ENCODE results near the gene CHMP4A.
A peak's percentile ranks its signal among the peaks of the same experiment; 100 is the strongest.
"Not testable (repeated sequence)": the region's sequence is repeated elsewhere in the genome, so short reads cannot be mapped to it uniquely, and the experiment has no call there.

The CHMP4A gene

DNA sequence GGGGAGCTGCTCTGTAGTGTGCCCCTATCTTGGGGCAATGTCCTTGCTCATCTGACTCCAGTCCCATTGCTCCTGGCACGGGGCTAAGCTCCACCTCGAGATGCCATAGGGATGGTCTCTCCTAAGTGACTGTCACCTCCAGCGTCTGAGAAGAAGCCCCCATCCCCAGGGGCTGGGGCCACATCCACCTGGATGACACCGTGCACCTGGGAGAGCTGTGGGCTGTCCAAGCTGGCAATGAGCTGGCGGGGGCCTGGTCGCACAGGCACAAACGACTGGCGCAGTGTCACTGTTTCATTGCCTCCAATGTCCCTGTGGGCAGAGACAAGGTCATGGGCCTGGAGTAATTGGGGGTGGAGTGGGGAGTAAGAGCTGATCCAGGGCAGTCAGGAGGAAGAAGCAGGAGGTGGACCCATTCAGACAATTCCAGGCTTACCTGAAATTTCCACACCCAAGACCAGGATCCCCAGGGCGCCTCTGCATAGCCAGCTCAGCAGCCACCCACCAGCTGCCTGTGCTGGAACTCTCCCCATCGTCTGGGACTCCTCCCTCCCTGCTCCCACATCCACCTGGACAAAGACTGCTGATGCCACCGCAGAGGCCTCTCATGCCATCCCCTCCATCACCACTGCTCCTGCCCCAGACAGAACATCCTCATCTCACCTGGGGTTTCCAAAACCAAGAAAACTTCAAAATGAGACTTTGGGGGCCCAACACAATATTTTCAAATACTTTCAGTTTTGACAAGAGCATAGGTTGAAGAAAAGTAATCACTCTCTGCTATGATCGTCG is 36.1 kb upstream of the CHMP4A start:
- POLR2A ChIA-PET = no interaction called here
- TF ChIP-seq, protein P1, sequence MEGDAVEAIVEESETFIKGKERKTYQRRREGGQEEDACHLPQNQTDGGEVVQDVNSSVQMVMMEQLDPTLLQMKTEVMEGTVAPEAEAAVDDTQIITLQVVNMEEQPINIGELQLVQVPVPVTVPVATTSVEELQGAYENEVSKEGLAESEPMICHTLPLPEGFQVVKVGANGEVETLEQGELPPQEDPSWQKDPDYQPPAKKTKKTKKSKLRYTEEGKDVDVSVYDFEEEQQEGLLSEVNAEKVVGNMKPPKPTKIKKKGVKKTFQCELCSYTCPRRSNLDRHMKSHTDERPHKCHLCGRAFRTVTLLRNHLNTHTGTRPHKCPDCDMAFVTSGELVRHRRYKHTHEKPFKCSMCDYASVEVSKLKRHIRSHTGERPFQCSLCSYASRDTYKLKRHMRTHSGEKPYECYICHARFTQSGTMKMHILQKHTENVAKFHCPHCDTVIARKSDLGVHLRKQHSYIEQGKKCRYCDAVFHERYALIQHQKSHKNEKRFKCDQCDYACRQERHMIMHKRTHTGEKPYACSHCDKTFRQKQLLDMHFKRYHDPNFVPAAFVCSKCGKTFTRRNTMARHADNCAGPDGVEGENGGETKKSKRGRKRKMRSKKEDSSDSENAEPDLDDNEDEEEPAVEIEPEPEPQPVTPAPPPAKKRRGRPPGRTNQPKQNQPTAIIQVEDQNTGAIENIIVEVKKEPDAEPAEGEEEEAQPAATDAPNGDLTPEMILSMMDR (IDR thresholded peaks at IDR 0.05; ENCODE audit: control extremely low read depth, extremely low read depth, low read depth, missing control alignments) = no peak
- DNase-seq (ENCODE audit: extremely low spot score) = no peak
- CTCF ChIA-PET = interaction anchor here (1.1 to 10.1 kb wide), 4 partner anchors 21 to 182 kb away, joined by 4 to 323 read pairs (median 18); partner anchors contain the start of genes CIDEB, DHRS1, NOP9 and RABGGTA

DNA sequence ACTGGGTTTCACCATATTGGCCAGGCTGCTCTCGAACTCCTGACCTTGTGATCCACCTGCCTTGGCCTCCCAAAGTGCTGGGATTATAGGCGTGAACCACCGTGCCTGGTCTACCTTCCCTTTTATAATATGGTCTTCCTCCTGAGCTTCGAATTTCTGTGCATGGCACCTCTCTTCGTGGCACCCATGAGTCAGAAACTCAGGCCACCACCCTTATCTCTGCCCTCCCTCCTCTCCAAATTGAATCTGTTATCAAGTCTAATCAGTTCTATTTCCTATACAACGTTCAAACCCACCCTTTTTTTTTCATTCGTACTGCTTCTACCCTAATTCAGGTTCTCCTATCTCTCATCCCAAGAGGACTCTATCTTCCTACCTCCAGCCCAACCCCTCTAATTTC is 34.1 kb upstream of the CHMP4A start:
- POLR2A ChIA-PET = interaction anchor here (1.0 to 2.3 kb wide), 3 partner anchors 22 to 34 kb away, joined by 4 to 9 read pairs (median 5); partner anchors contain the start of gene RABGGTA
- CTCF ChIA-PET = interaction anchor here (0.9 to 10.1 kb wide), 11 partner anchors 10 to 86 kb away, joined by 3 to 323 read pairs (median 7); partner anchors contain the start of genes CIDEB, DHRS1, LTB4R and LTB4R2
- DNase-seq (ENCODE audit: extremely low spot score) = no peak
- TF ChIP-seq, protein P1 (IDR thresholded peaks at IDR 0.05; ENCODE audit: control extremely low read depth, extremely low read depth, low read depth, missing control alignments) = no peak

DNA sequence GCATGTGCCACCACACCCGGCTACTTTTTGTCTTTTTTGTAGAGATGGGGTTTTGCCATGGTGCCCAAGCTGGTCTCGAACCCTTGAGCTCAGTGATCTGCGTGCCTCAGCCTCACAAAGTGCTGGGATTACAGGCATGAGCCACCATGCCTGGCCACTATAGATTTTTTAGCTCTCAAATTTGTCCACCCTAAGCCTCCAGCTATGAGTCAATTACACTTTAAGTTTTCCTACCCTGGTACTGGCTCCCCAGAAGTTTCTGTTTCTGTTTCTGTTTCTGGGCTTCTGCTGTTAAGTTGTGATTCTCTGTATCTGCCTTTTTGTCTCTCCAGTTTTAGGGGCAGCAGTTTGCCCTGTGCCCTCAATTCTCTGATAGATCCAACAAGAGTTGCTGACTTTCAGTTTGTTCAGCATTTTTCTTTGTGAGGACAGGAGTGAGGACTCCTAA is 33.5 kb upstream of the CHMP4A start:
- DNase-seq (ENCODE audit: extremely low spot score) = peak; percentile 67
- ChIA-PET POLR2A (interaction anchor here (1.0 to 2.3 kb wide), 3 partner anchors 23 to 33 kb away, joined by 4 to 9 read pairs (median 5); partner anchors contain the start of gene RABGGTA), CTCF (interaction anchor here (0.7 to 10.1 kb wide), 14 partner anchors 10 to 185 kb away, joined by 3 to 323 read pairs (median 4); partner anchors contain the start of genes CIDEB, DHRS1, LTB4R and LTB4R2)
- TF ChIP-seq, protein P1 (IDR thresholded peaks at IDR 0.05; ENCODE audit: control extremely low read depth, extremely low read depth, low read depth, missing control alignments) = no peak

DNA sequence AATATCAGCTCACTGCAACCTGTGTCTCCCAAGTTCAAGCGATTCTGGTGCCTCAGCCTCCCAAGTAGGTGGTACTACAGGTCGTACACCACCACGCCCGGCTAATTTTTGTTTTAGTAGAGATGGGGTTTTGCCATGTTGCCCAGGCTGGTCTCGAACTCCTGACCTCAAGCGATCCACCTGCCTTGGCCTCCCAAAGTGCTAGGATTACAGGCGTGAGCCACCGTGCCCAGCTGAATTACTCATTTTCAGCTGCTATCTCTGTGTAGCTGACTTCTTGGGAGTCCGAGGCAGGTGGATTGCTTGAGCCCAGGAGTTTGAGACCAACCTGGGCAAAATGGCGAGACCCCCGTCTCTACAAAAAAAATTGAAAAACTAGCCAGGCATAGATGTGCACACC is 32.1 kb upstream of the CHMP4A start:
- DNase-seq (ENCODE audit: extremely low spot score); POLR2A ChIA-PET: not testable (repeated sequence)
- CTCF ChIA-PET = interaction anchor here (1.1 to 10.1 kb wide), 6 partner anchors 9 to 186 kb away, joined by 3 to 323 read pairs (median 18); partner anchors contain the start of genes CIDEB, DHRS1, LTB4R and LTB4R2

DNA sequence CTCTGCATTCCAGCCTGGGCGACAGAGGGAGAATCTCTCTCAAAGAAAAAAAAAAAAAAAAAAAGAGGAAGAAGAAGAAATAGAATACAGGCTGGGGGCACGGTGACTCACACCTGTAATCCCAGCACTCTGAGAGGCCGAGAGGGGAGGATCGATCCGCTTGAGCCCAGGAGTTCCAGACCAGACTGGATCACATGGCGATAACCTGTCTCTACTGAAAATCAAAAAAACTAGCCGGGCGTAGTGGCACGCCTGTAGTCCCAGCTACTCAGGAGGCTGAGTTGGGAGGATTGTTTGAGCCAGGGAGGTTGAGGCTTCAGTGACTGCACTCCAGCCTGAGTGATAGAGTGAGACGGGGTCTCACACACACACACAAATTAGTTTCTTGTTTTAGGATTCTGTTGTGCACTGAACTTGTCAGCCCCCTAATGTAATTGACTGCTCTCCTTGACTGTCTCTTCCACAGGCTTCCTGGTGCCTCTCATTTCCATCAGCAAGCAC is 30.1 kb upstream of the CHMP4A start:
- CTCF ChIA-PET = interaction anchor here (0.7 to 10.1 kb wide), 29 partner anchors 9 to 193 kb away, joined by 3 to 323 read pairs (median 10); partner anchors contain the start of genes CBLN3, CIDEB, DHRS1 and EMC9
- POLR2A ChIA-PET = interaction anchor here (1.4 to 1.9 kb wide), 6 partner anchors 27 to 65 kb away, joined by 5 to 13 read pairs (median 10); partner anchors contain the start of genes CIDEB, RABGGTA and TM9SF1
- TF ChIP-seq, protein P1 (IDR thresholded peaks at IDR 0.05; ENCODE audit: control extremely low read depth, extremely low read depth, low read depth, missing control alignments) = no peak
- DNase-seq (ENCODE audit: extremely low spot score) = no peak

DNA sequence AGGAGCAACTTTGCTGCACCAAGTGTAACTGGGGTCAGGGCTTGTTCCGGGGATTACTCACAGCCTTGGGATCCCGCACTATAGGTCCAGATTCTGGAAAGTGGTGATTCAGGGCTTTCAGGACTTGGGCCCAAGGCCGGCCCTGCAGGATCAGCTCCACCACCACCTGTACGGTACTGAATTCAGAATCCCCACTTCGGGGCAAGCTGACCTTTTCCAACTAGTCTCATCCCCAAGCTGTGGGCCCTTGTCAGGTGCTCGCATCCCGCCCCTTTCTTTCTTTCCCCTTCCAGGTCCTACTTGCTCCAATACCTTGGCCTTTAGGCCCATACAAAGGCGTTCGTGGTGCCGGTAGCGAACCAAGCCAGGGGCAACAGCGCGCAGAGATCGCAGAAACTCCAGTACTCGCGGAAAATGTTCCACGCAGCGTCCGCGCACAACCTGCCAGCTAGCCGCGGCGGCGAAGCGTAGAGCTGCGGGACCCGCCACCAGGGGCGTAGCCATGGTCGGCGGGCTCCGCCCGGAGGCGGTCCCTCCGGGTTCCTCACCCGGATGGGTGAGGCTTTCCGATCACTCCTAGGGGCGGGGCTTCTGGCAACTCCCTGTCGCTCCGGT is 28.6 kb upstream of the CHMP4A start:
- POLR2A ChIA-PET = interaction anchor here (0.7 to 1.9 kb wide), 20 partner anchors 9 to 195 kb away, joined by 3 to 13 read pairs (median 4); partner anchors contain the start of genes CHMP4A, CIDEB, DHRS1 and GMPR2

More for the DNA sequence above, 28.6 kb upstream of the CHMP4A start:
- peak; percentile 97 for DNase-seq (ENCODE audit: extremely low spot score)
- TF ChIP-seq, protein P1 (IDR thresholded peaks at IDR 0.05; ENCODE audit: control extremely low read depth, extremely low read depth, low read depth, missing control alignments) = peak; percentile 11
- CTCF ChIA-PET = interaction anchor here (0.7 to 10.1 kb wide), 40 partner anchors 9 to 610 kb away, joined by 3 to 323 read pairs (median 6); partner anchors contain the start of genes CBLN3, CIDEB, DHRS1 and EMC9
